ENCODE results near the gene METTL14.
"Not testable (repeated sequence)": the region's sequence is repeated elsewhere in the genome, so short reads cannot be mapped to it uniquely, and the experiment has no call there.

Gene METTL14

DNA sequence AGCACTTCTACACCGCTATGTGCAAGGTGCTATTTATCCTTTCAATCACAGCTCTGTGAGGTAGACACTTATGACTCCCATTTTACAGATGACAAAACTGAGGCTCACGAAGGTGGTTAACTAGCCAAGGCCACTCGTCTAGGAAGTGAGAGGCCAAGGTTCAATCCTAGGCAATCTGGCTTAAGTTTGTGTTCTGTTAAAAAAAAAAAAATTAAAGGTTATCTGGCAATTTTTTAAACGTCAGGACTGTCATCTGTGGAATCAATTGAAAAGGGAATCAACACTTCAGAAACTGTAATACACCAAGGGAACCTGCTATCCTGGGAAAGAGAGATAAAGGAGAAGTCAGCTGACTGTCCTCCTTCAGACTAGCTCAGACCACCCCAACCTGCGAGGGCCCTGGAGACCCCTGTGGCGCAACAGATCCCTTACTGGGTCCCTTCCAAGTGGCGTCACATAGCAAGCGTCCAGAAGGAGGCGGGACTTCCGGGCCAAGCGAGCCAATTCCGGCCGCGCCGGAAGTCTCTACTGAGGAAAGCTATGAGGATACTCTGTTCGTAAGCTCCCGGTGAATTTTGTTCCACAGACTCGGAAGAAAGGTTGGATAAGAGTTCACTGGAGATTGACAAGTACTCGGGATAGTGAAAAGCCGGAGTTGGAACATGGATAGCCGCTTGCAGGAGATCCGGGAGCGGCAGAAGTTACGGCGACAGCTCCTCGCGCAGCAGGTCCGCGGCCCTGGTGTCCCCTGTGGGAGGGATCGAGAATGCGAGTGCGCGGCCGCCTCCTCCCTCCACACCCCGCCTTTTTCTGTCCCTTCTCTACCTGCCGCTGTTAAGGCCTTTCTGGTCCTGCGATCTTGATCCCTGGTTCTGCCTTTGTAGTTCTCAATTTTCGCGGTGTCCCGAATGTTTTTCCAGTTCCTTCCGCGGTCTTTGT is at the start of gene METTL14:
Gene METTL14, plus strand, starts transcription at position 520 of the 939 bp plus-strand sequence. Its CDS starts 143 bp downstream, at position 663.
- DNase-seq (ENCODE audit: low read depth in 2 of 2): peak; percentile 37 to 71

DNA sequence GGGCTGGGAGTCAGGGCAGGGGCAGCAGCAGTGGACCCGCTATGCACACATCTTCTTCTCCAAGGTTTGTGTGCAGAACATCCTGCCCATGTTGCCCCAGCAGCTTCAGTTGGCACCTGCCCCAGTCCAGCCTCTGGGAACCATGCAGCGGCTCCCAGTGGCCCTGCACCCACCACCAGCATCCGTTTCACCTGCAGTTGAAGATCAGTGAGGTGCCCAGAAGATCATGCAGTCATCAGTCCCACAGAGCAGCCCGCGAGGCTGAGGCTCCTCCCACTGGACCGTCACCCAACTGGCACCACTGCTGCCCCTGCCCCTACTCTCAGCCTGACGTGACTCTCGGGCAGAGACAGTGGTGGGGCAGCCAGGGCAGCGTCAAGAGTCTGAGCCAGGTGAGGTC is 49.1 kb upstream of the METTL14 start:
- DNase-seq (ENCODE audit: low read depth in 2 of 2): not testable (repeated sequence)

DNA sequence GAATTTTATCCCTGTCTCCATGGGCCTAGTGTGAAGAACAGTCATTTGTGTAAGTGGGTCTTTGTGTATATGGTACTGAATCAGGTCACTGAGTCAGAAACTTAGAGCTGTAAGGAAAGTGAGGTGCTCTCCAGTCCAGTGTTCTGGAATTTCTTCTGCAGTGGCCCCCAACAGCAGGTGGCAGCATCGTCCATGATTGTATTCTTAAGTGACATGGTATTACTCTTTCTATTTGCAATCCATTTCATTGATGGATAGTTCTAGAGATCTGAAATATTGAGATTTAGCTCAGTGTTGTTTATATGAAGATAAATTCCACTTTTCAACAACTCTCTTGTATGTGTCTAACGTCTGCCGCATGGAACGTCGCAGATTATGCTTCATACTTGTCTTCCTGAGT is 20.5 kb upstream of the METTL14 start:
- not testable (repeated sequence) for DNase-seq (ENCODE audit: low read depth in 2 of 2)

DNA sequence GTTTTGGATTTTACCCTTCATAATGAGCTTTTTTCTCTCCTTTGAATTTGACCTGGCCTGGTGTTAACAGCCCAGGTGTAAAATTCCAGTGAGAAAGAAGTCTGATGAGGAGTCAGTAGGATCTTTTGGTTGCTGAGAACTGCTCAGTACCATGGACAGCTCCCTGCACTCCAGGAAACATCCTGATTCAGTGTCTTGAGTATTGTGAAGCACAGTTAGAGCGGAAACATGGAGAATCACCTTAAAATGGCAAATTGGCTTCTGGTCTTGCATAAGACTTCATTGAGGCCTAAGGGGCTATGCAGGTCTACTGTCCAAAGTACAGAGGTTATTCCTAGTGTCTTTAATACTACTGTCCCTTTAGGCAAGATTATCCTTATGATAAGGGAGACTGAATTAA is 16.0 kb upstream of the METTL14 start:
- not testable (repeated sequence) for DNase-seq (ENCODE audit: low read depth in 2 of 2)

DNA sequence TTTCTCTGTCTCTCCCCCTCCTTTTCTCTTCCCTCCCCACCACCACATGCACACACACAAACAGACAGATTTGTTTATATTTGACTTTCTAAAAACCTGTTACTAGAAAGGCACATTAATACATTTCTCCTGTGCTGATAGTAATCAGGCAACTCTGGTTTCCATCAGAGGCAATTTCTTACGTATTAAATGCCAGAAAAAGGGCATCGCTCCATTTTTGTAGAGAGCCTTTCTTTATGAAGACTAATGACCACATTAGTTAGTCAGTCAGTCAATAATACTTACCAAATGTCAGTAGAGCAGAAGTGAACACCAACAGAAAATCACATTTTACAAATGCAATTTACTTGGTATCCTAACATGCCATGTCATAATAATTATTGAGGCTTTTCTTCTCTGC is 14.2 kb upstream of the METTL14 start:
- not testable (repeated sequence) for DNase-seq (ENCODE audit: low read depth in 2 of 2)

DNA sequence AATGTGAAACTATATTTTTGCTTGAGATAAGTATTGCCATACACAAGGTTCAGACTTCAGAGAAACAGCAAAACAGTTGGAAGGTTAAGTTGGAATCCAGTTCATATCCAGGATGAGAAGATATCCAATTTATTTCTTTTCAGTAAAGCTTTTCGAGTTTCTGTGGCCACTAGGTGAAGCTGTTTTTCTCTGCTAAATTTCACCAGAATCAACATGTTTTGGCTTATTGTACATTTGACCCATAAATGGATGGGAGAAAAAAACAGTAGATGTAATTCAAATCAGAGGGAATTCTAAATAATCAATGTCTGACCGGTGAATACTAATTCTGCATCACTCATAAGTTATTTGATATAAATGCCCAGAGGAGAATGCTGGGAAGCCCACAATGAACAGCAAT is 9.1 kb upstream of the METTL14 start:
- no peak for DNase-seq (ENCODE audit: low read depth in 2 of 2)

DNA sequence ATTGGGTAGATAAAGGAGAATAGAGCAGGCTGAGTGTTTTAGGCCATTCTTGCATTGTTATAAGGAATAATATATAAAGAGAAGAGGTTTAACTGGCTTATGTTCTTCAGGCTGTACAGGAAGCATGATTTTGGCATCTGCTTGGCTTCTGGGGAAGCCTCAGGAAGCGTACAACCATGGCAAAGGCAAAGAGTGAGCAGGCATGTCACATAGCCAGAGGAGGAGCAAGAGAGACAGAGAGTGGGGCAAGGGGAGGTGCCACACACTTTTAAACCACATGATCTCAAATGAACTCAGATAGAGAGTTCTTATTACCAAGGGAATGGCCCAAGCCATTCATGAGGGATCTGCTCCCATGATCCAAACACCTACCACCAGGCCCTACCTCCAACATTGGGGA is 4.4 kb upstream of the METTL14 start:
- no peak for DNase-seq (ENCODE audit: low read depth in 2 of 2)

DNA sequence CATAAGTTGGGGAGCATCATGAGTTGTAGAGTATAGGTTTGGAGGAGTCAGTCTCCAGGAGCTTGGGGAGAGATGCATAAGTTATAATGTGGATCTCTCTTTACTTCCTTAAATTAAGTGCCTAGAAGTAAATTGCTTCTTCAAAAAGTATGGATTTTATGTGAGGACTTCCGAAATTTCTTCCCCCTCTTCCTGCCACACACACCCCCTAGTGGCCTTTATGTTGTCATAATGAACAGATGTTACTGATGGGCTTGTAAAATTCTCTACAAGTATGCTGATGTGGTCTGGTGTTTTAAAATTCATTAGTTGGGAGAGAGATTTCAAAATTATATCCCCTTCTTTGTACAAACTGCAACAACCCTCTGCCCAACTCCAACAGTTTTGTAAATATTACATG is 2.3 kb upstream of the METTL14 start:
- DNase-seq (ENCODE audit: low read depth in 2 of 2): no peak

DNA sequence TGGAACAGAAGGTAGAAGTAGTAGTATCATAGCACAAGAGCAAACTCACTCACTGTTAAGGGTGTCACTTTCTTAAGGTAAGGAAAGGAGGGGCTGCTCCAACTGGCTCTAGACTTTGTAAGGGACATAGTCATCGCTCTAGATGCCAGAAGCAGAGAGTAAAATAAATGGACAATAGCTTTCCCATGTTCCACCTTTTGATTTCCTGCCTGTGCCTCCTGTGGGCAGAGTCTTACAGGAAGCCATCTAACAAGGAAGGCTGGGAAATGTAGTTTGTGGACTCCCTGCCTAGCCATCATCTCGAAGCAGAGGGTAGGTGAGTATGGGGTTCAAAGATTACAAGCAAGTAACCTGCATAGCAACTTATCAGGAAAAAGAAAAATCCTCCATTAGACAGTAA is 1.7 kb upstream of the METTL14 start:
- DNase-seq (ENCODE audit: low read depth in 2 of 2): no peak

DNA sequence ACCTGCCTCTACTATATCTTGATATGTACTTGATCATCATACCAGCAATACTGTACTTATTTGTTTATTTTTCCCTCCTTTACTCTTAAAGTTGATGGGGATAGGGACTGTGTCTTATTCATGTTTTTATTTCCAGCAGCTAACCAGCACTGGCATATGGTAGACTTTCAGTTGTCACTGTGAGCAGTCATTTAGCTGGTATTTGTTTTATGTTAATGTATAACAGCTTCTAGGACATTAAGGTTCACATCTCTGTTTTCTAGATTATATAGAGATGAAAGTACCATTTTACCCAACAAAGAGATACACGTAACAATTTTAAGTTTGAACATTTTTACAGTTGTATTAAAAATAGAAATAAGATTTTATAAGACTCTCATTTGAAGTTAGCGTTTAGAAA is 17.9 kb downstream of the METTL14 start:
- no peak for DNase-seq (ENCODE audit: low read depth in 2 of 2)

DNA sequence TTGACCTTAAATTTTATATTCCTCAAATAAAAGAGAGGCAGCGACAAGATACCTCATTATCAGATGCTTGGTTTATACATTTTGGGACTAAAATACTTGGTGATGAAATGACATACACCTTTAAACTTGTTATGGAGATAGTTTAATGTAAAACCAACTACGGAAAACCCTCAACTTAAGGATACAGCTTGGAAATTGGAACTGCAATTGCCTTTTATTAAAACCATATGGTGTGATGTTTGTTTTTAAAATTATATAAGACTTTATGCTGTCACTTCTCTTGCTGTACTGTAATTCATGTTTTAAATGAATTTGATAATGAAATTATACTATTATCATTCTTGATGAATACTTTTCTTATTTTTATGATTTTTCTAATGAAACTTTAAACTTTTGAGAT is 25.9 kb downstream of the METTL14 start:
- DNase-seq (ENCODE audit: low read depth in 2 of 2): no peak

DNA sequence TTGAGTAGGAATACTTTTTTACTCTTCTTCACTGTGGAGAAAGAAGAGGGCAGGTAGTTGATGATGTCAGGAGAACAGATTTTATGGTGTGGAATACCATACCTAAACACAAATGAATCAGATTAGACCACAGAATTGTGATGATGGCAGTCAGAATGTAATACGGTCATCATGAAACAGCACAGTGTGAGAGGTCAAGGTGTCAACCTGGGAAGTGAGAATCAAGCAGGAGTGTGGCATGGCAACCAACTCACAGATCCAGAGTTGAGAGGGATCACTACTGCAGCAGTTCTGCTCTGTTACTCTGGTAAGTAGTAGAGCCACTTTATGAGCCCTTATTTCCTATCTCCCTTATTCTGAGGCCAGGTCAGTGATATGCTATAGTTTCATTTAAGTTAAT is 27.7 kb downstream of the METTL14 start:
- no peak for DNase-seq (ENCODE audit: low read depth in 2 of 2)

DNA sequence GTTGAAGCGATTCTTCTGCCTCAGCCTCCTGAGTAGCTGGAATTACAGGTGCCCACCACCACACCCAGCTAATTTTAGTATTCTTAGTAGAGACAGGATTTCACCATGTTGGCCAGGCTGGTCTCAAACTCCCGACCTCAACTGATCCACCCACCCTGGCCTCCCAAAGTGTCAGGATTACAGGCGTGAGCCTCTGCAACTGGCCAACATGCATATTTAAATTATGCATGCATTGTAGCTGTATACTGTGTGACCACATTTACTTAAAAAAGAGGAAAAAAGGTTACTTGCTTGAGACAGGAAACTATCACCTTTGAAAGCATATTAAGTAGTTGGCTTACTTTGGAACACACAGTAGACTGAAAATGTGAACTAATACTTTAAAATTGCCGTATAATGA is 29.5 kb downstream of the METTL14 start:
- no peak for DNase-seq (ENCODE audit: low read depth in 2 of 2)

DNA sequence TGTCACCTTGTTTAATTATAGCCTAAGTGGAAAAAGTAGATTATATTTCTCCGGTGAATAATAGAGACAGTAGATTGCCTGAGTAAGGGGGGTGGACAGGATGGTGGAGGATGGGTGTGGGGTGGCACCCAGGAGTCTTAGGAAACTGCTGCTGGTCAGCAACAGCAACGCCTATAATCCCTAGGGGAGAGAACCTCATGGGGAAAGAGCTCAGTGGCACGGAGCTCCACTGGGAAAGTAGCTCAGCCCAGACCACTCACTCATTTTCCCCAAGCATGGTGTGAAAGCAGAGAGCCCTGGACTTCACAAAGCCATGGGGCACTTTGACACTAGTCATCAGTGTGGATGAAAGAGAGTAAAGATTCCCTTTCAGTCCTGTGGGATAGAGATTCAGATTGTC is 31.1 kb downstream of the METTL14 start:
- no peak for DNase-seq (ENCODE audit: low read depth in 2 of 2)

DNA sequence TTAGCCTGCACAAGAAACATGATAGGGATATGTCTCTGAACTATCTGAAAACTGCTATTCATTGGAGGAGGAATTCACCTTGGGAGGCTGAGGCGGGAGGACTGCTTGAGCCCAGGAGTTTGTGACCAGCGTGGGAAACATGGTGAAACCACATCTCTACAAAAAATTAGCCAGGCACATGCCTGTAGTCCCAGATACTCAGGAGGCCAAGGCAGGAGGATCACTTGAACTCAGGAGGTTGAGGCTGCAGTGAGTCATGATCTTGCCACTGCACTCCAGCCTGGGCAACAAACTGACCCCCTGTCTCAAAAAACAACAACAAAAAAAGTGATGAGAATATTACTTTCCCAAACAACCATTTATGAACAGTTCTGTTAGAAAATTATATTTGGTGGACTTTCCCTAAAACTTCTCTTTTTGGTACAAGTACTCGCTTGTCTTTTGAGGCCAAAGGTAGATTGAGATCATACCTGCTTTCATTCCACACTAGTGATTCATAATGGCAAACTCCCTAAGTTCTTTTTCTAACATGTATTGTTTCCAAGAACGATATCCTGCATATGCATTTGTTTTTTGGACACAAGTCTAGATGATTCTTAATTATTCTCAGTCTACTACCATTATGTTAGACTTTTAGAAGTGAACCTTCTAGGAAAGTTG is 33.4 kb downstream of the METTL14 start:
- no peak for DNase-seq (ENCODE audit: low read depth in 2 of 2)

DNA sequence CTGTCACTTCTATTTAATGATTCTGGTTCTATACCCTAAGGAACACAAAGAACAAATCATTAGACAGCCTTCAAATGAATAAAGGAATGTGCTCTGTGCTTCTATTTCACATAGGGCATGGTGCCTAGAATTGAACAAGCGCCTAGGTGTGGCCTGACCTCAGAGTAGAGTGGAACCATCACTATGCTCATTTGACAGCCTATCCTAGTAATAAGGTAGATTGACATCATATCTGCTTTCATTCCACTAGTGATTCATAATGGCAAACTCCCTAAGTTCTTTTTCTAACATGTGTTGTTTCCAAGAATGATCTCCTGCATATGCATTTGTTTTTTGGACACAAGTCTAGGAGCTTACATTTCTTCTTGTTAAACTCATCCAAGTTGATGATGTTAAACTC is 36.6 kb downstream of the METTL14 start:
- DNase-seq (ENCODE audit: low read depth in 2 of 2): no peak

DNA sequence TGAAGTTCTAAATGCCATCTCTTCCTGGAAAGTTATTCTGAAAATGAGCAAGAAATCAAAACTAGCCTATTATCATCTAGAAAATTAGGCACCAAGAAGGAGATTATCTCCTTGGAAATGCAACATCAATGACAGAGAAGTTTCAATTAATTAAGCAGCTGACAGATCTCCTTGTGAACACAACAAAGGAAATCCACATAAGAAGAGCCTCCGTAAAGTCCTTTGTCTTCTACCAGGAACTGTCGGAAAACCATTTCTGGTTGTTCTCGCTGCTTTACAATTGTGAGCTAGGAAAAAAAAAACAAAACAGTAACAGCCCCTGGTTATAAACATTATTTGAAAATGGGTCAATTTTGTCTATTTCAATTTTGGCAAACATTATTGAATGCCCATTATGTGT is 38.2 kb downstream of the METTL14 start:
- DNase-seq (ENCODE audit: low read depth in 2 of 2): no peak

DNA sequence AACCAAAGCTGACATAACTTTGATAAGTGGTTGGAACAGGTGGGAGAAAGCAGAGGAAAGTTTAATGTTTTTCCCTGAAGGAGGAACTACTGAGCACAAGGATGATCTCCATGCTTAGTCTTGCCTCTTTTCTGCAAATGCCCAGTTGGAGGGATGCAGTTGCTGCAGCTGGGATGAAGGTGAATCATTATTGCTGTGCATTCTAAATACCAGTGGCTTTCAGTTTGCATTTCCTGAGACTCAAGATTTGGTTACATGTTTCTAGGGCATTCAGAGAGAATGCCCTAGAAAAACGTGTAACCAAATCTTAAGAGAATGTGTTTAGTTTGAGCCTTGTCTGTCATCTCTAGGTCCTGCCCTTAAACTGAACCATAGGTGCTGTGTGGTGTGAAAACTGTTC is 42.2 kb downstream of the METTL14 start:
- DNase-seq (ENCODE audit: low read depth in 2 of 2): no peak

DNA sequence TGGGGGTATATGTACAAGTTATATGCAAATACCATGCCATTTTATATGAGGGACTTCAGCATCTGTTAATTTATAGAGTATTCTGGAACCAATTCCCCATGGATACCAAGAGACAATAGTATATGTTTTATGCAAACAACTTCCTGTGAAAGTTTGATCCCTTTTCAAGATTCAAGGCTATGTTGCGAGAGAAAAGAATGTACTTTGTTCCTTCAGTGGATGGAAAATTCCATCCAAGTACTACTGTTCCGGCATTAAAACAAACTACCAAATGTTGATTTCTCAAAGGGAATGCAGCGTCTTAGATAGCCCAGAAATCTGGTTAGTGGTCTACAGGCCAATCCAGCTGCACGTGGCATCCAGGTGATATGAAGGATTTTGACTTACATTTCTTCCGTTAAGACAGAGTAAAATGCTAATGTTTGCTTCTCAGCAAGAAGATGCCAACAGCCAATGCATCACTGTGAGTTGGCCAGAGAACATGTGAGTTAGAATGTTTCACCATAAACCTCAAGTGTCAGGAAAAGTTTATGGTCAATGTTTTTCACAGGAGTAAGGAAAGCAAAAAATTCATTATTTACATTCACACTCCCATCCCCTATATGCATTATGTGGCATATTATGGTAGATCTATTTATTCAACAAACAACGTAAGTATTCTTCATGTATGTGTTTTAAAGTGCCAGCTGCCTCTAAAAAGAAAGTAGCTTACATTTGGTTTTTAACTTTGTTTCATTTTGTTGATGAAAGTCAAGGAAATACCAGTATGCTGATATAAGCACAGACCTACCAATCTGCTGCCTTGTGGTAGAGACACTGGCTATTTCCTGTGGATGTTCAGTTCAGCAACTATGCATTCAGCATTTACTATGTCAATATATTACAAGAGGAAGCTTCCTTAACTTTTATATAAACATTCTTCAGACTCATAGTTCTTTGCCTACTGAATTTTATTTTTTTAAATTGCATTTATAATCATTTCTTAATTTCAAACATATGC is 44.4 kb downstream of the METTL14 start:
- no peak for DNase-seq (ENCODE audit: low read depth in 2 of 2)

DNA sequence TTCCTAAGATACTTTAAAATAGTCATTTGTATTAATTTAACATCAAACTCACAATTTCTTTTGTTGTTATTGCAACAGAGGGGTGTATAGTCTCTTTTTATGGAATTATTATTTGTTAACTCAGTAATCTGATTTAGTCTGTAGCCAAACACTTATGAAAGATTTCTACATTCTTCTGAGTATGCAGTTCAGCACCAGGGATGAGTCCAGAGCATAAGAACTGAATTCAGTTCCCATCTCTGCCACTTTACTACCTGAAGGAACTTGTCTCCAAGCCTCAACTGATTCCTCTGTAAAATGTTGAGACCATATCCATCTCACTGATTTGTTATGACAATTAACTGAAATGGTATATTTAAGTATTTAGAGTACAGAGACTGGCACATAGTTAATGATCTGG is 45.5 kb downstream of the METTL14 start:
- no peak for DNase-seq (ENCODE audit: low read depth in 2 of 2)

DNA sequence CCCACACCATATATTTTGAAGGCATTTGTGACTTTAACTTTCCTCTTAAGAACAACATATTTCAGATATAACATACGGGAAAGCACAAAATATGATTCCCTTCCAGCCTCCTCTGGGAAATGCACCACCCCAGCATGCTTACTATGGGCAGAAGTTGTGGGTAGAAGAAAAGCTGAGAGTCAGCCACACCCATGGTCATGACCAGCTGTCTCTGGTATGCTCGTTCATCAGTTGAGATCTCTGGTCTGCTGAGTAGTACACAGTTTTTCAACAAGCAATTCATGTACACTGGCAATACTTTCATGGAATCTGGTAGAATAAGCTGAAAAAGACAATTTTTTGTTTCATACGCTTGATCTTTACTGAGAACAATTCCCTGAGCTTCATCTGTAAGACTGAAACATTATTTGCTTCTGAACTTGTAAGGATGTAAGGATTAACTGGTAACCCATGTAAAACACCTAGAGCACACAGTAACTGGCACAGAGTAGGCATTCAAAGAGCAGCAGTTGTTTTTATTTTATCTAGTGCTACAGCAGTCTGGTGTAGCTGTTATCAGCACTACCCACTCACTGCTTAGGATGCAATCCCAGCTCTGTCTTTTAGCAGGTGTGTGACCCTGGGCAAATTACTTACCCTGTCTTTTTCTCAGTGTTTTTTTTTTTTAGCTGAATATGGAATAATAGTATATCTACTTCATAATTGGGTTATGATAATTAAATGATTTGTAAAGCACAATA is 47.6 kb downstream of the METTL14 start:
- no peak for DNase-seq (ENCODE audit: low read depth in 2 of 2)
